ENCODE results near the gene RAD51B. TPM values are rescaled to one million over a fixed set of nuclear protein-coding genes. Genes with fewer than 3 reads are reported as not detected.

The RAD51B gene
- total RNA-seq, 2 donors from 2014 or later: 22.8 to 33.8 TPM

- Histone ChIP-seq H3K4me3 (ENCODE audit: low read length) (no peak overlapping the region), H3K4me1 (ENCODE audit: control insufficient read depth, insufficient read depth, low read length) (peaks cover 8% of the 10 kb centered on the region), H3K36me3 (ENCODE audit: control insufficient read depth, insufficient read depth, low read length) (no peaks in the 10 kb centered on the region), H3K9me3 (ENCODE audit: control insufficient read depth, low read length) (no peaks in the 10 kb centered on the region), H3K9ac (ENCODE audit: extremely low read depth, low read length, poor library complexity, severe bottlenecking) (no peak overlapping the region), H3K27me3 (ENCODE audit: control insufficient read depth, insufficient read depth, low read length, poor library complexity, severe bottlenecking) (no peaks in the 10 kb centered on the region), H3K27ac (ENCODE audit: low read depth, low read length) (no peak overlapping the region)
- 83 to 89% methylated on average over 5 to 6 of the region's 6 CpGs for WGBS, 2 experiments (ENCODE audit: insufficient coverage in 1 of 2, insufficient read length in 1 of 2)
- H3K9me3 Mint-ChIP-seq: no peaks in the 10 kb centered on the region
- peaks cover 41% of the 10 kb centered on the region for H3K4me1 Mint-ChIP-seq
- DNase-seq: no peak
- H3K27me3 Mint-ChIP-seq (ENCODE audit: insufficient read depth): peaks cover 10% of the 10 kb centered on the region
- H3K27ac Mint-ChIP-seq: peak overlapping the region; percentile 65
- H3K4me3 Mint-ChIP-seq: no peak overlapping the region
- no peak for TF ChIP-seq CTCF (conservative IDR thresholded peaks at IDR 0.05)
- H3K36me3 Mint-ChIP-seq (ENCODE audit: low read depth): no peaks in the 10 kb centered on the region
Measured at GRCh38 chr14:68486809-68487208, 667.2 kb downstream of the RAD51B start.

GRCh38 chr14:68487805-68488590 is 668.4 kb downstream of the RAD51B start:
- TF ChIP-seq CTCF (conservative IDR thresholded peaks at IDR 0.05): no peak
- Mint-ChIP-seq H3K4me1 (peaks cover 42% of the 10 kb centered on the region), H3K9me3 (no peaks in the 10 kb centered on the region), H3K27me3 (ENCODE audit: insufficient read depth) (peaks cover 4% of the 10 kb centered on the region), H3K4me3 (no peak overlapping the region), H3K36me3 (ENCODE audit: low read depth) (no peaks in the 10 kb centered on the region), H3K27ac (no peak overlapping the region)
- H3K36me3 ChIP-seq (ENCODE audit: control insufficient read depth, insufficient read depth, low read length): no peaks in the 10 kb centered on the region
- no peak for DNase-seq
- no peak overlapping the region for H3K27ac ChIP-seq (ENCODE audit: low read depth, low read length)
- no peak overlapping the region for H3K4me3 ChIP-seq (ENCODE audit: low read length)
- no peaks in the 10 kb centered on the region for H3K27me3 ChIP-seq (ENCODE audit: control insufficient read depth, insufficient read depth, low read length, poor library complexity, severe bottlenecking)
- H3K4me1 ChIP-seq (ENCODE audit: control insufficient read depth, insufficient read depth, low read length): peaks cover 8% of the 10 kb centered on the region
- WGBS, 2 experiments (ENCODE audit: insufficient coverage in 1 of 2, insufficient read length in 1 of 2): 95 to 98% methylated on average over 2 to 3 of the region's 3 CpGs
- no peaks in the 10 kb centered on the region for H3K9me3 ChIP-seq (ENCODE audit: control insufficient read depth, low read length)
- H3K9ac ChIP-seq (ENCODE audit: extremely low read depth, low read length, poor library complexity, severe bottlenecking): no peak overlapping the region

- Histone ChIP-seq H3K27ac (ENCODE audit: low read depth, low read length) (no peak overlapping the region), H3K4me1 (ENCODE audit: control insufficient read depth, insufficient read depth, low read length) (peaks cover 2% of the 10 kb centered on the region), H3K9ac (ENCODE audit: extremely low read depth, low read length, poor library complexity, severe bottlenecking) (no peak overlapping the region), H3K4me3 (ENCODE audit: low read length) (no peak overlapping the region), H3K36me3 (ENCODE audit: control insufficient read depth, insufficient read depth, low read length) (no peaks in the 10 kb centered on the region), H3K9me3 (ENCODE audit: control insufficient read depth, low read length) (no peaks in the 10 kb centered on the region), H3K27me3 (ENCODE audit: control insufficient read depth, insufficient read depth, low read length, poor library complexity, severe bottlenecking) (no peaks in the 10 kb centered on the region)
- H3K4me1 Mint-ChIP-seq: peaks cover 14% of the 10 kb centered on the region
- 94 to 95% methylated on average over 6 of the region's 6 CpGs for WGBS, 2 experiments (ENCODE audit: insufficient coverage in 1 of 2, insufficient read length in 1 of 2)
- TF ChIP-seq CTCF (conservative IDR thresholded peaks at IDR 0.05): peak; percentile 50
- DNase-seq: no peak
- H3K27me3 Mint-ChIP-seq (ENCODE audit: insufficient read depth): peaks cover 5% of the 10 kb centered on the region
- H3K36me3 Mint-ChIP-seq (ENCODE audit: low read depth): no peaks in the 10 kb centered on the region
- no peak overlapping the region for H3K27ac Mint-ChIP-seq
- no peaks in the 10 kb centered on the region for H3K9me3 Mint-ChIP-seq
- H3K4me3 Mint-ChIP-seq: no peak overlapping the region
Measured at GRCh38 chr14:68491793-68492192, 672.2 kb downstream of the RAD51B start.

Data from endodermal cell (in vitro differentiated cells).